Spleen (tissue), 7 donors: ENCODE results near the gene SUN2.

Experiments used
- CTCF ChIP-seq, 11 experiments: fragments of 200-600 bp in 7 of 11; fragments of 450-650 bp in 4 of 11; sonication (generic) in 4 of 11; IDR thresholded peaks in 8 of 11; conservative IDR thresholded peaks in 3 of 11; 1 replicate in 7 of 11; 2 replicates in 4 of 11; pipeline versions ENCODE4 v1.4.0 to v1.8.0; 2016 to 2021; ENCODE audit warnings: antibody characterized with exemption in 11 of 11, inconsistent platforms in 4 of 11, mild to moderate bottlenecking in 1 of 11
- POLR2A ChIP-seq, 3 donors: fragments of 450-650 bp; IDR thresholded peaks; one replicate each; pipeline ENCODE4 v1.5.1; 2017; ENCODE audit warnings: antibody characterized with exemption in 3 of 3, mild to moderate bottlenecking in 1 of 3
- POLR2AphosphoS5 ChIP-seq, 3 donors: sonication (generic); formaldehyde crosslinking; IDR thresholded peaks; one replicate each; pipeline ENCODE4 v1.5.1; 2017; ENCODE audit warnings: antibody characterized with exemption in 3 of 3
- donor health status: DM: no; HTN: no; CAD: no; lungs with moderate emphysema.
- donor health status: DM: no; HTN: no; CAD: no.
- donor health status: DM: no; HTN: no; CAD: no.

GRCh38 chr22:38732251-38732815 lies 23.5 kb downstream of the SUN2 start:
- TF ChIP-seq CTCF (IDR thresholded peaks at IDR 0.05 in 8 of 11, conservative IDR thresholded peaks at IDR 0.05 in 3 of 11) (no peak), POLR2AphosphoS5 (IDR thresholded peaks at IDR 0.05) (peak; percentile 58 to 89 (median 60)), POLR2A (IDR thresholded peaks at IDR 0.05) (no peak)
